Activated T-cell treated with anti-CD3 and anti-CD28 coated beads for 1 hour (primary cell): ENCODE measurements around the gene JAKMIP1.

Experiments used
- DNase-seq: peaks from one replicate; pipeline ENCODE4 v3.0.0-alpha.2; 2020; ENCODE audit warnings: low read depth

The JAKMIP1 gene

GRCh38 chr4:6042293-6043063 lies 157.9 kb downstream of the JAKMIP1 start:
- DNase-seq, result no peak

- DNase-seq, result no peak
Observed at GRCh38 chr4:6041800-6042199, 158.5 kb downstream of the JAKMIP1 start.

- DNase-seq, result no peak
Observed at GRCh38 chr4:6038711-6039110, 161.6 kb downstream of the JAKMIP1 start.

- no peak for DNase-seq
Observed at GRCh38 chr4:6035786-6036185, 164.6 kb downstream of the JAKMIP1 start.

GRCh38 chr4:6033381-6033780 lies 167.0 kb downstream of the JAKMIP1 start:
- no peak for DNase-seq

- no peak for DNase-seq
Observed at GRCh38 chr4:6032249-6033244, 167.8 kb downstream of the JAKMIP1 start.

- no peak for DNase-seq
Observed at GRCh38 chr4:6031846-6032245, 168.5 kb downstream of the JAKMIP1 start.

- DNase-seq, result no peak
Observed at GRCh38 chr4:6030679-6031078, 169.7 kb downstream of the JAKMIP1 start.

- no peak for DNase-seq
Observed at GRCh38 chr4:6029254-6029653, 171.1 kb downstream of the JAKMIP1 start.

GRCh38 chr4:6028168-6028567 lies 172.2 kb downstream of the JAKMIP1 start:
- no peak for DNase-seq

- no peak for DNase-seq
Observed at GRCh38 chr4:6027392-6027791, 173.0 kb downstream of the JAKMIP1 start.

GRCh38 chr4:6024313-6024960 lies 175.9 kb downstream of the JAKMIP1 start:
- DNase-seq, result no peak

GRCh38 chr4:6023731-6024130 lies 176.6 kb downstream of the JAKMIP1 start:
- no peak for DNase-seq

GRCh38 chr4:6022607-6023288 lies 177.6 kb downstream of the JAKMIP1 start:
- no peak for DNase-seq

GRCh38 chr4:6021831-6022606 lies 178.3 kb downstream of the JAKMIP1 start:
- DNase-seq, result no peak

GRCh38 chr4:6020613-6021012 lies 179.7 kb downstream of the JAKMIP1 start:
- no peak for DNase-seq

- peak; percentile 4 for DNase-seq
Observed at GRCh38 chr4:6019316-6020263, 180.8 kb downstream of the JAKMIP1 start.

- no peak for DNase-seq
Observed at GRCh38 chr4:6018331-6018730, 182.0 kb downstream of the JAKMIP1 start, which contains the start of gene C4orf50. Gene C4orf50, minus strand, starts transcription at chr4:6018431.

- no peak for DNase-seq
Observed at GRCh38 chr4:6017800-6018199, 182.5 kb downstream of the JAKMIP1 start.

GRCh38 chr4:6017030-6017429 lies 183.3 kb downstream of the JAKMIP1 start:
- no peak for DNase-seq
